HG03175 (cell line): ENCODE measurements around the gene SLC46A2.

Experiments
- ATAC-seq: cut with Tn5 transposase; IDR thresholded peaks from one replicate; pipeline ENCODE4 v1.9.1; 2021; ENCODE audit warnings: mild to moderate bottlenecking, moderate library complexity; ENCODE audit not compliant: unreplicated experiment

SLC46A2 gene, protein sequence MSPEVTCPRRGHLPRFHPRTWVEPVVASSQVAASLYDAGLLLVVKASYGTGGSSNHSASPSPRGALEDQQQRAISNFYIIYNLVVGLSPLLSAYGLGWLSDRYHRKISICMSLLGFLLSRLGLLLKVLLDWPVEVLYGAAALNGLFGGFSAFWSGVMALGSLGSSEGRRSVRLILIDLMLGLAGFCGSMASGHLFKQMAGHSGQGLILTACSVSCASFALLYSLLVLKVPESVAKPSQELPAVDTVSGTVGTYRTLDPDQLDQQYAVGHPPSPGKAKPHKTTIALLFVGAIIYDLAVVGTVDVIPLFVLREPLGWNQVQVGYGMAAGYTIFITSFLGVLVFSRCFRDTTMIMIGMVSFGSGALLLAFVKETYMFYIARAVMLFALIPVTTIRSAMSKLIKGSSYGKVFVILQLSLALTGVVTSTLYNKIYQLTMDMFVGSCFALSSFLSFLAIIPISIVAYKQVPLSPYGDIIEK

DNA sequence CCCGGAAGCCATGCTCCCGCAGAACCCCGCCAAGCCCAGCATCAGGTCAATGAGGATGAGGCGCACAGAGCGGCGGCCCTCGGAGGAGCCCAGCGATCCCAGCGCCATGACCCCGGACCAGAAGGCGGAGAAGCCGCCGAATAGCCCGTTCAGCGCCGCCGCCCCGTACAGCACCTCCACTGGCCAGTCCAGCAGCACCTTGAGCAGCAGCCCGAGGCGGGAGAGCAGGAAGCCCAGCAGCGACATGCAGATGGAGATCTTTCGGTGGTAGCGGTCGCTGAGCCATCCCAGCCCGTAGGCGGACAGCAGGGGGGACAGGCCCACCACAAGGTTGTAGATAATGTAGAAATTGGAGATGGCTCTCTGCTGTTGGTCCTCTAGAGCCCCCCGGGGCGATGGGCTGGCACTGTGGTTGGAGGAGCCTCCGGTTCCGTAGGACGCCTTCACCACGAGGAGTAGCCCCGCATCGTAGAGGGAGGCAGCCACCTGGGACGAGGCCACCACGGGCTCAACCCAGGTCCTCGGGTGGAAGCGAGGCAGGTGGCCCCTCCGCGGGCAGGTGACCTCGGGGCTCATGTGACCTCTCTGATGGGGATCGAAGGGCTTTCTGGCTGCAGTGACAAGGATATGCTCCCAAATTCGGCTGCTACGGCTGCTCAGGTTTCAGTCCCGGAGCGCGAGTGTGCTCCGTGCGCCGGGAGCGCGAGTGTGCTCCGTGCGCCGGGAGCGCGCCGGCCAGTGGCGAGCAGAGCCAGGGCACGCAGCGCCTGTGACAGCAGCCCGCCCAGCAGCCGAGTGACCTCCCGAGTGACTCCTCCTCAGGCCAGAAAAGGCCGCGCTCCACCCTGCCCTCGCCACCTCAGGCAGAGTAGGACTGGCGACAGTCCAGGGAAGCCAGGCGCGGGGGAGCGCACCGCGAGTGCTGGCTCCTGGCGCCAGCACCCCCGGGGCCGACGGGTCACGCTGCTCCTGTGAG, at the start of gene SLC46A2:
TSS of gene SLC46A2 (minus strand) at position 771 of the 976 bp plus-strand sequence. CDS start at position 576, 195 bp downstream.
- no peak for ATAC-seq

DNA sequence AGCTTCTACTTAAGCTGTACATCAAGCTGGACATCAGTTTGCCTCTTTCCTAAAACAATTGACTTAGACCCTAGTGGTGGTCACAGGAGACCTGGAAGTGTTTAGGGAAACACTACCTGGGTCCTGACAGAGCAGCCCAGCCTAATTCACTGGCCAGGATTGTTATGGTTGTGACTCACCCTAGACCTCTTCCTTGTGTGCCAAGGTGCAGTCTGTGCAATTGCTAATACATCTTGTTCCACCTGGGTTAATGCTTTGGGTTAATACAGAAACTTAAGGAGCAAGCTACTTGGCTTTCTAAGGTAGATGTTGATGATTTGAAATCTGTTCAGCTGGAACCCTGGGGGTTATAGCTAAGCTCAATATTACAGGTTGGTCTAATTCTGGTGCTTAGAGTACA, 48.7 kb upstream of the SLC46A2 start:
- no peak for ATAC-seq

DNA sequence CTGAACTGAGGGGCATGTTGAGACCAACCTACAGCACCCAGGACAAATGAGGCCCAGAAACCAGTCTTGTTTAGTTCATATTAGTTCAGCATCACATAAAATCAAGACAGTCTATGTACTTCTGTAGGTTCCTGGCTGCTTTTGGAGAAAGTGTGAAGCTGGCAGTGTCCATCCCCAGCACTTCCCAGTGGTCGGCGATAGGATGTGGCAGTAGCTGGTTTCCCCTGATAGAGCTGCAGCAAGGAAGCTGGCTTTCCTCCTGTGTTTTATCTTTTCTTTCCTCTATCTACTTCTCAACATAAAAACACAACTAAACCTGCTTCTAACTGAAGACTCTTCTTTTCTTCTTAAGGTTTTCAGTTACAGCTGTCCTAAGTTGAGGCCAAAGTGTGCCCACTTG, 43.0 kb upstream of the SLC46A2 start:
- ATAC-seq: no peak

DNA sequence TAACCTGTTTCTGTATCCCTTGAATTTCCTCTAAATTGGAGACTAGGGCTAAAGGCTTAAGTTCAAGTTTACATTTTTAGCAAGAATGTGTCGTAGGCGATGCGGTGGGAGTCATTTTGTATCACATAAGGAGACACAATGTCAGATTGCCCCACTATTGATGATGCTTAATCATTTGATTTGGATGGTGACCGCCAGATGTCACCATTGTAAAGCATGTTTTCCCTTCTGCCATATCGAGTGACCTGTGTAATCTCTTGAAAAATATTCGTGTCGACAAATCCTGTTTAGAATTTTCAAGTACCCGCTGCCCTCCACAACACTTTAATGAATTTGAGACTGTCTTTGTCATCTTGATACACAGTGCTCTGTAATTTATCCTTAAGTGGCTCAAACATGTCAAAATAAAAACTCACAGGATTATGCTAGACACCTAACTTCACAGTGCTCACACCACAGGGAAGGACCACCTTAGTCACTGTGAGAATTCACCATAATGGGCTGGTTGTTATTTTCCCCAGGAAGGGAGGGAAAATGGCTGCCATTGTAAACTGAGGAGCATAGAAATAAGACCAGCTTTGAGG, 34.5 kb upstream of the SLC46A2 start:
- no peak for ATAC-seq

GRCh38 chr9:112921549-112921948, 30.9 kb upstream of the SLC46A2 start:
- peak; percentile 43 for ATAC-seq

- no peak for ATAC-seq
These were observed 27.3 kb upstream of the SLC46A2 start for GRCh38 chr9:112917987-112918362.

DNA sequence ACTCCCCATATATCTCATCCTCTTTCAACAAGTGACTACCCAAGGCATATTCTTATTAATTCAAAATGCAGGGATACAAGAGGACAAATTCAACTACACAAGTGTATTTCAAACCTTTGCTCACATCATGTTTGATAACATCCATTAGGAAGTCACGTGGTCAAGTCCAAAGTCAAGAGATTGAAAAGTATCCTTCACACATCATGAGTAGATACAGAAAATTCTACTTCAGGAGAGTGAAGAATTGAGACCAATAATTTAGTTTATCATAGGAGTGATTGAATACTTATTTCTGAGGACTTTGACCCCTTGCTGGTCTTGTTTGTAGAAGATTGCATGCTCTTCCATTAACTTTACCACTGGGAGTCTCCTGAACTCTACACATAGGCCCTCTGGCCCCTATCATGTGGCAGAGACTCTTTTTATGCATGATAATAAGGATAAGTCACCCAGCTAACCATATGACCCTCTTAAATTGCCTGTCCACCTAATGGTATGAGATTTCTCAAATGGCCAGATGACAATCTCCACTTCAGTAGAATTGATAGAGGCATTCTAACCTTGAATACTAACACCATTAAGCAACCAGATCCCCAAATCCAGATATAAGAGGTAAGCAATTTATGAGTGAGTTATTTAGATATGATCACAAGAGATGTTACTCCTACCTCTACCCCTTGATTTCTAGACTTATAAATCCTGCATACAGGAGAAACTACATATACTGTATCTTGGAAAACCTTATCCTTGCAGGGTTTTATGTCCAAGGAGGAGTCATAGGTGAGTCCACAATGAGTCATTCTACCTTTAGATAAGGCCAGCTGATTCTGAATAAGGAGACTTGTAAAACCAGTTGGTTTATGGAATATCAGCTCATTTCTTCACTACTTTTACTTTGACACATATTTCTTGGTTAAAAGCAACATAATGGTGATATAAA, 26.6 kb upstream of the SLC46A2 start:
- no peak for ATAC-seq

GRCh38 chr9:112914524-112914923, 23.8 kb upstream of the SLC46A2 start:
- no peak for ATAC-seq

GRCh38 chr9:112913326-112913725, 22.6 kb upstream of the SLC46A2 start:
- no peak for ATAC-seq

- ATAC-seq: no peak
These were observed 22.0 kb upstream of the SLC46A2 start for GRCh38 chr9:112912636-112913035.

- ATAC-seq: no peak
These were observed 21.1 kb upstream of the SLC46A2 start for GRCh38 chr9:112911736-112912135.

GRCh38 chr9:112905084-112905483, 14.4 kb upstream of the SLC46A2 start:
- no peak for ATAC-seq

DNA sequence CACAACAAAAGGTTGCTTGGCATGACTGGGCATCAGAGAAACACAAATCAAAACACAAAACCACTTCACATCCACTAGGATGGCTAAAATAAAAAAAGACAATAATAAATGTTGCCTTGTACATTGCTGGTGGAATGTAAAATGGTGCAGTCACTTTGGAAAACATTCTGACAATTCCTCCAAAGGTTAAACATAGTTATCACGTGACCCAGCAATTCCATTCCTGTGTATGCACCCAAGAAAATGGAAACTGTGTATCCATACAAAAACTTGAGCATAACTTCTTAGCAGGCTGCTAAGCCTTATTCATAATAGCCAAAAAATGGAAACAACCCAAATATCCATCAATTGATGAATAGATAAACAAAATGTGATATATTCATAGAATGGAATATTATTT, 10.2 kb upstream of the SLC46A2 start:
- no peak for ATAC-seq

GRCh38 chr9:112900488-112900887, 9.8 kb upstream of the SLC46A2 start:
- no peak for ATAC-seq

DNA sequence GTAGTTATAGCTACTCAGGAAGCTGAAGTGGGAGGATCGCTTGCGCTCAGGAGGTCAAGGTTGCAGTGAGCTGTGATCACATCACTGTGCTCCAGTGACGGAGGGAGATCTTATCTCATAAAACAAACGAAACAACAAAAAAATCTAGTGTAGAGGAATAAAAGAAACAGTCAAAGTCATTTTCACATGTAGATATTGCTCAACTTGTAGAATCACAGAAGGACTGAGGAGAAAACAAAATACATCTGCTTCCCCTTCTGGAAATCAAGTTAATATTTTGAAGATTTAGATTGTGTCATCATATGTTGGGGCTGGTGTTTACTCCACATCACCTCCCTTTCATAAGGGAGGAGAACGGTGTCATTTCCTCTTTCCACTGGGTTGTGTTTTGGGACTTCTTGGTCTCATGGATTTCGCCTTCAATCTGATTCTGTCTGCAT, 8.2 kb upstream of the SLC46A2 start:
- ATAC-seq: no peak

DNA sequence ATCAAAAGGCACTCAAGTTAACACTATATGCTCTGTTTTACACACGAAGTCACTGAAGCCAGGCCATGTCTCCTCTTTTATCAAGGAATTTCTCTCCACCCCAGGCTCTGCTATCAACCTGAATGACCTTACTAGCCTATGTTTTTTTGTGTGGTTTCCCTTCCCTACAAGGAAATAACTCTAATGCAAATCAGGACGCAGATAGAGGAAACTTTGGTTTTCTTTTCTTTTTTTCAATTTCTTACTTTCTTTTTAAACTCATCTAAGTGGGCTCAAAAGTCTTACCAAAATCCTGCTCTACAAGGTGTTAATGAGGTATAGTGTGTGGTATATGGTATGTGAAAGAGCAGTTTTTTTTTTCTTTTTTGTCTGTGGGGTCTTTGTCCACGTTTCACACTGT, 5.5 kb upstream of the SLC46A2 start:
- no peak for ATAC-seq

DNA sequence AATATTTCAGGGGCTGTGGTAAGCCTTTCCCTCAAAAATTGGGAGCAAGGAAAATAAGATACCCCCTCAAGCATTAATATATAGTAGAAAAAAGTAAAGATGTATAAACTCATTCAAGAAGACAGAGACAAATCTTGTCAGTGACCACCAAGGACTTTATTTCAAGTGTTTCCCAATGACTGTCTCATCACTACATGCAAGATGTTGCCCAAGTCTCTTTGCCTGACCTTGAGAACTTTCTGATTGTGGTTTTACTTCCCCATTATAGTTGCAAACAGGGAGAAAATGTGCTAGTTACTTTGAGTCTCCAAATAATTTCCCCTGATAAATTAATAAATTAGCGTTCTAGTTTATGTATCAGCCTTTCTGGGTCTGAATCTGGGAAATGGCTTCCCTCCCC, 4.0 kb upstream of the SLC46A2 start:
- ATAC-seq: no peak

GRCh38 chr9:112894041-112894440, 3.4 kb upstream of the SLC46A2 start:
- no peak for ATAC-seq

- ATAC-seq: no peak
These were observed 2.3 kb upstream of the SLC46A2 start for GRCh38 chr9:112892981-112893380.

DNA sequence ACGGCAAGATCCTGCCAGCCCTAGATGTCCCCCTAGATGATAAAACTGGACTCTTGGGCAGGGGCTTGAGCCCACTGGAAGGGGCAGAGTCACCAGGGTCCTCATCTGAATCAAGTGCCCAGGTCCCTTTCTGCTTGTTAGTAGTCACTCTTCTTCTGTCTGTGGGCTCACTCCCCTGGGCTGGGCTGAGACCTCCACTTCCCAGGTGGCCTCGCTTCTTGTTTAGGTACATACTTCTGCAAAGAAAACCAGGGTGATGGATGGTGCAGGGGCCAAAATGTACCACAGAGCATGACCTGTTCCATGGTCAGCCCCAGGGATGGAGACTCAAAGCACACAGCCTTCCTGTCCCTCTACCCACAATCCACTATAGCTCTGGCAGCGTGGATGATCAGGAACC, 845 bp upstream of the SLC46A2 start:
- no peak for ATAC-seq
